Stimulated activated CD8-positive, alpha-beta memory T cell treated with anti-CD3 and anti-CD28 coated beads, Interleukin-7, amount 100 ng/mL, for 24 hours (primary cell): Measurements from ENCODE around the gene TGFBI.

Experiments used
- DNase-seq: peaks from one replicate; pipeline ENCODE4 v3.0.0-alpha.2; 2020; ENCODE audit warnings: low read depth

The TGFBI gene

GRCh38 chr5:136028782-136029742 is at the start of gene TGFBI:
TSS of gene TGFBI (plus strand) at chr5:136028988. CDS start at chr5:136029056, 68 bp downstream.
- DNase-seq = no peak

DNA sequence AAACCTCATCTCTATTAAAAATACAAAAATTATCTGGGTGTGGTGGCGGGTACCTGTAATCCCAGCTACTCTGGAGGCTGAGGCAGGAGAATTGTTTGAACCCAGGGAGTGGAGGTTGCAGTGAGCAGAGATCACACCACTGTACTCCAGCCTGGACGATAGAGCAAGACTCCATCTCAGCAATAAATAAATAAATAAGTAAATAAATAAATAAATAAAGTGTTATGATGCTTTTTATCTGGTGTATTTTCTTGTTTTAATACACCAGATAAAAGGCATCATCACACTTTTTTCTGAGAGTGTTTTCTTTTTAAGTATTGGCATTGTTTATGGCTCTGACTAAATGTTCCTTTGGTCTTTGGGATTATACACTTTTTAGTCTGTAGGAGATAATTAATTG is 49.8 kb upstream of the TGFBI start:
- DNase-seq = no peak

- no peak for DNase-seq
Measured at GRCh38 chr5:135979510-135979909, 49.3 kb upstream of the TGFBI start.

DNA sequence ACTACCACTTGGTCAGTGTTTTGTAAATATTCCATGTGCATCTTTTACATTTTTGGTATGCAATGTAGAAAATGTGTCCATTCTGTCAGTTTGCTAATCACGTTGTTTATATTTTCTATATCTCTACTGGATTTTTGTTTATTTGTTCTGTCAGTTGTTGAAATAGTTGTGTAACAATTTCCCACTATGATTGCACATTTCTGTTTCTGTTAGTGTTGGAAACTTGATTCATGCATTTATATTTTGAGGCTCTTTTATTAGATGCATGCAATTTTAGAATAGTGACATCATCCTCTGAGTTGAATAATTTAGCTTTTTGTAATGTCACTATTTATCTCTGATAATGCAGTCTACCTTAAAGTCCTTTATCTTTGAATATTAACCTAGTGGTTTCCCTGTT is 48.2 kb upstream of the TGFBI start:
- DNase-seq = no peak

DNA sequence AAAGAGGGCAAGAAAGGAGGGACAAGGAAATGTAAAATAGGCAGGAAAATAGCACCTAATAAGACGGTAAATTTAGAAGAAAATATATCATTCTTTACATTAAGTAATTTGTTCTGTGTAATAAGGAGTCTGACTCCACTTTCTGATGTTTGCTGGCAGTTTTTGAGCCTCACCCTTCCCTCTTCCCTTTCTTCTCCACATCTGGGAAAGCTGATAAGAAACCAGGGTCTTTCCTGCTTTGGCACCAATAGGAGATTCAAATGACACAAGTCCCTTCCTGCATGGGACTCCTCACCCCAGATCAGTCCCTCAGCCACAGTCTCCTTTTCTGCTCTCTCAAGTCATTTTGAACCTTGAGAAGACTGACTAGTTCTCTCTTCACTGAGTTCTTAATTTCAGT is 42.8 kb upstream of the TGFBI start:
- no peak for DNase-seq

GRCh38 chr5:135986401-135986800 is 42.4 kb upstream of the TGFBI start:
- DNase-seq = no peak

GRCh38 chr5:135986891-135987401 is 41.8 kb upstream of the TGFBI start:
- DNase-seq = no peak

DNA sequence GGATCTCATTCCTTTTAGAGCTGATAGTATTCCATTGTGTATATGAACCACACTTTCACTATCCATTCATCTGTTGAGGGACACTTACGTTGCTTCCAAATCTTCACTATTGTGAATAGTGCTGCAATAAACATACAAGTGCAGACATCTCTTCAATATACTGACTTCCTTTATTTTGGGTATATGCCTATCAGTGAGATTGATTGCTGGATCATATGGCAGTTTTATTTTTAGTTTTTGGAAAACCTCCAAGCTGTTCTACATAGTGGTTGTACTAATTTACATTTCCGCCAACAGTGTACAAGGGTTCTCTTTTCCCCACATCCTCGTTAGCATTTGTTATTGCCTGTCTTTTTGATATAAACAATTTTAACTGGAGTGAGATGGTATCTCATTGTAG is 40.2 kb upstream of the TGFBI start:
- DNase-seq = no peak

GRCh38 chr5:135989686-135990085 is 39.1 kb upstream of the TGFBI start:
- DNase-seq = no peak

GRCh38 chr5:135990528-135991255 is 38.1 kb upstream of the TGFBI start:
- no peak for DNase-seq

- DNase-seq = no peak
Measured at GRCh38 chr5:135991429-135991828, 37.4 kb upstream of the TGFBI start.

GRCh38 chr5:135993335-135993879 is 35.4 kb upstream of the TGFBI start:
- no peak for DNase-seq

DNA sequence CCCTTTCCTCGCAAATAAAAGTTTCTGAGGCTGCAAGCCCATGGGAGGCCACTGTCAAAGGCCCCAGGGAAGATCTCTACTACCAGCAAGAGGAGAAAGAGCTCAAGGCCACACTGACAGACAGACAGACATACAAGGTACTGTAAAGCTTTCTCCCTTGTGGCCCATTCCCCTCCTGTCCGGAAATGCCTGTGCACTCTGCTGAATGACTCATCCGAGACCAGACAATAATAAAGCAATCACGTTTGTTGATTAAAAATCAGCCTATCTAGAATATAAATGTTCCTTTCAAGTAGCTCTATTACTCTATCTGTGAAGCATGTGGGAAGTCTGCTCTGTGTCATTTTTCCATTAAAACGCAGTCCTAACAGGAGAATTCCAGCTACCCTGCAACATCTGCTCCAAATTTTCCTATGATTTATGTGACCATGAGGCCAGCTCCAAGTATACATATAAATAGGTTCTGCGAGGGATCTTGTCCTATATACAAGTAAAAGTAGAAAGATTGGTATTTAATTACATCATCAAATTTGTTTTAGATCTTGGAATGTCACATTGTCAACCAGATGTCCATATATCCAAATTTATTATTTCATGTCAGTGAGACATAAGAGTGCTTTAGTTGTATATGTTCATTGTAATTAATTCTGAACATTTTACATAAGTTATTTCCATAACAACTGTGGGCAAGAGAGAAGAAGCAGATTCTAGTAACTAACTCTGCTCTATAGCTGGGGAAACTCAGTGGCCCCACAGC is 34.7 kb upstream of the TGFBI start:
- DNase-seq = no peak

GRCh38 chr5:135995976-135996375 is 32.8 kb upstream of the TGFBI start:
- DNase-seq = no peak

DNA sequence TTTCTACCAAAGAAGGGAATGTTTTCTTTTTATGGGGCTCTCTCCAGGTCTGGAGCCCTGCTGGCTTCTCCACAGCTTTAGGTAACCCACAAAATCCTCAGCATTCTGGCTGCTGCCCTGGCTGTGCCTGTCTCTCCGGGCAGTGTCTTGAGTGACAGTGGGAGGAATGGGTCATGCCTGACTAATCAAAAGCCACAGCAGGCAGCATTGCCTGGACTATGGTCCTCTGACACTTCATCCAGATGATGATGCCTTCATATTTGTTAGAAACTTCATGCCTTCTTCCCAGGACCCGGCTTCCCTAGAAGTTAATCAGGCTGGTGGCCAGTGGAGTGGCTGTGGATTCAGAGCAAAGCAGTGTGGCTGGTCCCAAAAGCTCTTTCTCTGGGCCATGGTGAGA is 32.2 kb upstream of the TGFBI start:
- DNase-seq = no peak

DNA sequence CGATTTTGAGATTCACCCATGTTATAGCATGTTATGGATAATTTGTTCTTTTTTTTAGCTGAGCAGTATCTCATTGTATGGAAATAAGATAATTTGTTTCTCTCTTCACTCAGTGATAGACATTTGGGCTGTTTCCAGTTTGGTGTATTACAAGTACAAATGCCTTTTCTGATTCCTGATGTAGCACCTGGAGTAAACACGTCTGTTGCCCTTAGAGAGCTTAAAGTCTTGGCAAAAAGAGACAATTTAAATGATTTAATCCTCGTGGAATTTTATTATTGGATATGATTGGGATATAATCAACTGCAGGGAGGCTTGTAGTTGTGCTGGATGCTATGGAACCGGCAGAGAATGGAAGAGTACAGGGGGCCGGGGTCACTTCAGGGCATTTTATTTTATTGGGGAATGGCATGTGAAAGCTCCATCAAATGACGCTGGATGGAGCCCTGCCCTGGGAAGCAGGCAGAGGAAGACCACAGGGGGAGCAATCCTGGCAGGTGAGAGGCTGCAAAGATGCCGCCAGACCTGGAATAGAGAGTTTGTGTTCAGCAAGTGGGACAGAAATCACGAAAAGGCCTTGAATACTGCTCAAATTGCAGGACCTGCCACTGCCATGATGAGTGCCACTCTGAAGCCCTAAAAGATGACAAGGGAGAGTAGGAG is 31.0 kb upstream of the TGFBI start:
- no peak for DNase-seq

DNA sequence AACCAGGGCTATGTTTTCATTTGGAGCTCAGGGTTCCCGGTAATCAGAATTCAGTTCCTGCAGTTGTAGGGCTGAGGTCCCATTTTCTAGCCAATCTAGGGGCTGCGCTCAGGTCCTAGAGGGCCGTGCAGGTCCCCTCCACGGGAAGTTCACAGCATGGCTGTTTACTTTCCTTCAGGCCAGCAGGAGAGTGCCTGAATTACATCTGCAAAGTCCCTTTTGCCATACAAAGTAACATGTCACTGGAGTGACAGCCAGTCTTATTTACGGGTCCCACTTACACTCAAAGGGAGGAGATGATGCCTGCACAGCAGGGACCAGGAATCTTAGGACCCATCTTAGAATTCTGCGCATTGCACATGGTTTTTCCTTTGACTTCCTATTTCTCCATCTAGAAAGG is 29.9 kb upstream of the TGFBI start:
- DNase-seq = no peak

DNA sequence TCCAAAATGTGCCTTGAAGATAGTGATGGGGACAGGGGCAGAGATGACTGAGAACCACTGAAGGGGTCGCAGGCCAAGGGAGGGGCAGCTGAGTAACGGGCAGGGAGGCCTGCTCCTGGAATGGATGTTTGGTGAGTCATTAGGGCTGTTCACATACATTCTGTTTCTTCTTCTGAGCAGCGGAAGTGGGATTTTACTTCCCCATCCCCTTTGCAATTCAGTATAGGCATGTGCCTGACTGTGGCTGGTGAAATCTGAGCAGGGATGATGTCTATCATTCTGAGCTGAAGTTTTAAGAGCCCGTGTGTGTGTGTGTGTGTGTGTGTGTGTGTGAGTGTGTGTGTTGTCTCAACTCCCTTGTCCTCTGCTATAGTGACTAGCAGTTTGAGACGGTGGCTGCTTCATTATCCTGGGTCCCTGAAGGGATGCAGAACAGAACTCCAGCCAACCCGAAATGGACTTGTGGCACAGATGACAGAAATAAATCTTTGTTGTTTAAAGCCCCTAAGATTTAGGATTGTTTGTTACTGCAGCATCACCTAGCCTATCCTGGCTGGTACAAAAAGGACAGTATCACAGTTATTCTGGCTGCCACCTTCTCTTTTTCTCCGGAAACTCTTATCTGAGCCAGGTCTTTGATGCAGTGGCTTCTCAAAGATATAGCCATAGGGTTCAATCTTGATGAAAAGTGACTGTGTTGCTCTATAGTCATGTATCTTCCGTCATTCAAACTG is 29.2 kb upstream of the TGFBI start:
- DNase-seq = no peak

- DNase-seq = no peak
Measured at GRCh38 chr5:136000147-136000546, 28.6 kb upstream of the TGFBI start.

GRCh38 chr5:136000932-136001331 is 27.9 kb upstream of the TGFBI start:
- DNase-seq = no peak
